Measurements from ENCODE around the gene KLK14. TPM values are rescaled to one million over a fixed set of nuclear protein-coding genes. Genes with fewer than 3 reads are reported as not detected.

Gene KLK14
- polyA plus RNA-seq, 2 of the 4 experiments (the other 2 are of a cell fraction), result 0.14 to 0.44 TPM

DNA sequence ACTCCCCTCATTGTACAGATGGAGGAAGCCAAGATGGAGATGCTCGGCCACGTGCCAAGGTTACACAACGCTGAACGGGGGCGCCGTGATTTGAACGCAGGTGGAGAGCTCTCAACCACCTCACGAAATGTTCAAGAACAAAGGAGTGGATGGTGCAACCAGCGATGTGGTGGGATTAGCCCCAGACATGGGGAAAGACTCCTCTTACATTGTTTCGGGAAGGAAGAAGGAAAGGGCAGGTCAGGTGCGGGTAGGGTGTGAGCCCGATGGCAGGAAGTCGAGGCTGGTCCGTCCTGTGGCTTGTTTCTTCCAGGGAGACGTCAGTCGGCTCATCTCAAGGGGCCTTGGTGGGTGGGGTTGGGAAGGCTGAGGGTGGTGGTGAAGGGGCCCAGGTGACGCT is 7.1 kb upstream of the KLK14 start:
- POLR2A ChIA-PET, result no interaction called here
- TF ChIP-seq CBX8 (IDR thresholded peaks at IDR 0.05), result no peak
- TF ChIP-seq HEYL (CRISPR knock-in tag; IDR thresholded peaks at IDR 0.05), result no peak
- no peak for TF ChIP-seq MYC (IDR thresholded peaks at IDR 0.05; ENCODE audit: borderline replicate concordance, low read length)
- TF ChIP-seq POLR2A (IDR thresholded peaks at IDR 0.05; ENCODE audit: low read length), result no peak
- TF ChIP-seq KDM1A (IDR thresholded peaks at IDR 0.05; ENCODE audit: low read depth), result no peak
- TF ChIP-seq, protein P1, sequence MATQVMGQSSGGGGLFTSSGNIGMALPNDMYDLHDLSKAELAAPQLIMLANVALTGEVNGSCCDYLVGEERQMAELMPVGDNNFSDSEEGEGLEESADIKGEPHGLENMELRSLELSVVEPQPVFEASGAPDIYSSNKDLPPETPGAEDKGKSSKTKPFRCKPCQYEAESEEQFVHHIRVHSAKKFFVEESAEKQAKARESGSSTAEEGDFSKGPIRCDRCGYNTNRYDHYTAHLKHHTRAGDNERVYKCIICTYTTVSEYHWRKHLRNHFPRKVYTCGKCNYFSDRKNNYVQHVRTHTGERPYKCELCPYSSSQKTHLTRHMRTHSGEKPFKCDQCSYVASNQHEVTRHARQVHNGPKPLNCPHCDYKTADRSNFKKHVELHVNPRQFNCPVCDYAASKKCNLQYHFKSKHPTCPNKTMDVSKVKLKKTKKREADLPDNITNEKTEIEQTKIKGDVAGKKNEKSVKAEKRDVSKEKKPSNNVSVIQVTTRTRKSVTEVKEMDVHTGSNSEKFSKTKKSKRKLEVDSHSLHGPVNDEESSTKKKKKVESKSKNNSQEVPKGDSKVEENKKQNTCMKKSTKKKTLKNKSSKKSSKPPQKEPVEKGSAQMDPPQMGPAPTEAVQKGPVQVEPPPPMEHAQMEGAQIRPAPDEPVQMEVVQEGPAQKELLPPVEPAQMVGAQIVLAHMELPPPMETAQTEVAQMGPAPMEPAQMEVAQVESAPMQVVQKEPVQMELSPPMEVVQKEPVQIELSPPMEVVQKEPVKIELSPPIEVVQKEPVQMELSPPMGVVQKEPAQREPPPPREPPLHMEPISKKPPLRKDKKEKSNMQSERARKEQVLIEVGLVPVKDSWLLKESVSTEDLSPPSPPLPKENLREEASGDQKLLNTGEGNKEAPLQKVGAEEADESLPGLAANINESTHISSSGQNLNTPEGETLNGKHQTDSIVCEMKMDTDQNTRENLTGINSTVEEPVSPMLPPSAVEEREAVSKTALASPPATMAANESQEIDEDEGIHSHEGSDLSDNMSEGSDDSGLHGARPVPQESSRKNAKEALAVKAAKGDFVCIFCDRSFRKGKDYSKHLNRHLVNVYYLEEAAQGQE (IDR thresholded peaks at IDR 0.05), result no peak
- TF ChIP-seq CHD4 (IDR thresholded peaks at IDR 0.05; ENCODE audit: borderline replicate concordance), result no peak
- TF ChIP-seq SMC3 (IDR thresholded peaks at IDR 0.05), result no peak
- TF ChIP-seq CBX2 (IDR thresholded peaks at IDR 0.05; ENCODE audit: borderline replicate concordance, low read depth), result no peak
- TF ChIP-seq FOSB (CRISPR knock-in tag; IDR thresholded peaks at IDR 0.05), result no peak
- TF ChIP-seq POLR2AphosphoS2 (conservative IDR thresholded peaks at IDR 0.05; ENCODE audit: low read length), result no peak
- FAIRE-seq (no peak), ATAC-seq (no peak), DNase-seq (ENCODE audit: low read depth in 1 of 2, low spot score in 1 of 2) (no peak)
- Histone ChIP-seq H3K4me2 (no peak overlapping the region), H3K9me3 (no peaks in the 10 kb centered on the region), H3K4me3 (no peak overlapping the region), H3K27ac (no peak overlapping the region), H3K4me1 (no peaks in the 10 kb centered on the region)
- 79% methylated on average over 16 of the region's 17 CpGs for WGBS (ENCODE audit: missing lambda C conversion rate)
- CTCF ChIA-PET, result interaction anchor here (1.6 to 9.7 kb wide), 3 partner anchors 9 to 70 kb away, joined by 3 to 147 read pairs (median 5); partner anchors contain the start of gene KLK10

DNA sequence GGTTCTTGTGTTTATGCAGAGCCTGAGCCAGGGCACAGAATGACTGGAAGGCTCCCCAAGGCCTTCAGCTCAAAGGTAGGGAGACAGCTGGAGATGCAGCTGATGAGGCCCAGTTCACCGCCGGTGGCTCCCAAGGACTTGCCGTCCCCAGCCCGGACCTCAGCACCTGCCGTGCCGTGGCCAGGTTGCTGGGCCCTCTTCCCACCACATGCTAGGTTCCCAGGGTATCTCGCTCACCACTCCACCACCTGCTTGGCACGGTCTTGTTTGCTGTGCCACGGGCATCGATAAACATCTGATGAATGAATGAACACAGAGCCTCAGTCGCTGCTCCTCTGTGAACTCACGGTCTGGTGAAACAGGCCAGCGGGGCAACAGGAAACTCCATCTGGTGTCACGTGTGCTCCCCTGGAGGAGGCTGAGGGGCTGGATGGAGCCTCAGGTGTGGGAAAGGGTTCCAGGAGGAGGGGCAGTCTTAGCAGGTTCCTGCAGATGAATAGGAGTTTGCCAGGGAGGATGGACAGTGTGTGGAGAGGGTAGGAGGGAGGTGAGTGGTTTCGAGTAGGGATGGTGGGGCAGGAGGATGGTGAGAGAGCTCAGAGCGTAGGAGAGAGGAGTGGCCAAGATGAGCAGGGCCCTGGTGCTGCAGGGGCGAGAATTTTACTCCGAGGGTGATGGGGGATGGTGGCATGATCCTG is 3.6 kb upstream of the KLK14 start:
- POLR2A ChIA-PET, result no interaction called here

More for the DNA sequence above, 3.6 kb upstream of the KLK14 start:
- ATAC-seq, result no peak
- no peaks in the 10 kb centered on the region for H3K9me3 ChIP-seq
- CTCF ChIA-PET, result interaction anchor here (0.9 to 4.1 kb wide), 5 partner anchors 9 to 164 kb away, joined by 3 to 30 read pairs (median 7); no protein-coding TSS in a partner anchor
- no peak overlapping the region for H3K4me2 ChIP-seq
- H3K27ac ChIP-seq, result no peak overlapping the region
- no peak for TF ChIP-seq RCOR1 (IDR thresholded peaks at IDR 0.05; ENCODE audit: low read depth, low read length)
- TF ChIP-seq, protein P2, sequence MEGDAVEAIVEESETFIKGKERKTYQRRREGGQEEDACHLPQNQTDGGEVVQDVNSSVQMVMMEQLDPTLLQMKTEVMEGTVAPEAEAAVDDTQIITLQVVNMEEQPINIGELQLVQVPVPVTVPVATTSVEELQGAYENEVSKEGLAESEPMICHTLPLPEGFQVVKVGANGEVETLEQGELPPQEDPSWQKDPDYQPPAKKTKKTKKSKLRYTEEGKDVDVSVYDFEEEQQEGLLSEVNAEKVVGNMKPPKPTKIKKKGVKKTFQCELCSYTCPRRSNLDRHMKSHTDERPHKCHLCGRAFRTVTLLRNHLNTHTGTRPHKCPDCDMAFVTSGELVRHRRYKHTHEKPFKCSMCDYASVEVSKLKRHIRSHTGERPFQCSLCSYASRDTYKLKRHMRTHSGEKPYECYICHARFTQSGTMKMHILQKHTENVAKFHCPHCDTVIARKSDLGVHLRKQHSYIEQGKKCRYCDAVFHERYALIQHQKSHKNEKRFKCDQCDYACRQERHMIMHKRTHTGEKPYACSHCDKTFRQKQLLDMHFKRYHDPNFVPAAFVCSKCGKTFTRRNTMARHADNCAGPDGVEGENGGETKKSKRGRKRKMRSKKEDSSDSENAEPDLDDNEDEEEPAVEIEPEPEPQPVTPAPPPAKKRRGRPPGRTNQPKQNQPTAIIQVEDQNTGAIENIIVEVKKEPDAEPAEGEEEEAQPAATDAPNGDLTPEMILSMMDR (IDR thresholded peaks at IDR 0.05), result no peak
- TF ChIP-seq, protein P1 (IDR thresholded peaks at IDR 0.05), result no peak
- TF ChIP-seq BHLHE40 (IDR thresholded peaks at IDR 0.05; ENCODE audit: low read depth, low read length), result no peak
- TF ChIP-seq CHD4 (IDR thresholded peaks at IDR 0.05; ENCODE audit: borderline replicate concordance), result no peak
- no peak for TF ChIP-seq CHD2 (IDR thresholded peaks at IDR 0.05; ENCODE audit: low read length, partially characterized antibody)
- TF ChIP-seq SMC3 (IDR thresholded peaks at IDR 0.05), result no peak
- WGBS (ENCODE audit: missing lambda C conversion rate), result 75% methylated on average over 18 of the region's 18 CpGs
- H3K4me3 ChIP-seq, result no peak overlapping the region
- no peaks in the 10 kb centered on the region for H3K4me1 ChIP-seq
- no peak for FAIRE-seq
- no peak for DNase-seq (ENCODE audit: low read depth in 1 of 2, low spot score in 1 of 2)

Measured in A549 (cell line).